ENCODE data around the gene ACTR3C. TPM values are rescaled to one million over a fixed set of nuclear protein-coding genes. Genes with fewer than 3 reads are reported as not detected.

ACTR3C gene
- total RNA-seq, 4 donors from 2014 or later = 0.27 to 2.7 (median 1.1) TPM; not detected in 1

- DNase-seq = no peak
- Histone ChIP-seq H3K27me3 (peaks cover 13 to 54% (median 39%) of the 10 kb centered on the region in 3 donors), H3K9me3 (no peaks in the 10 kb centered on the region), H3K36me3 (no peaks in the 10 kb centered on the region), H3K27ac (peak within 1 kb of the TSS; percentile 2 to 60 (median 24)), H3K4me3 (peak within 1 kb of the TSS; percentile 36 to 49 (median 42)), H3K4me1 (peaks cover 5 to 11% of the 10 kb centered on the region in 2 donors)
- TF ChIP-seq CTCF (IDR thresholded peaks at IDR 0.05 in 4 of 5, conservative IDR thresholded peaks at IDR 0.05 in 1 of 5) (no peak), POLR2A (IDR thresholded peaks at IDR 0.05) (no peak)
- no peak for ATAC-seq
- intact Hi-C loops (cut with DNase I; ENCODE audit: low total_unique reads) = no loop called here
- in situ Hi-C loops (cut with MboI; ENCODE audit: low sequenced_read_pairs in 4 of 4) = loop anchor here in 1 of 4 donors (10.0 kb wide), 1 partner anchor 53 kb away; no protein-coding TSS in a partner anchor
Measured at GRCh38 chr7:150341263-150342120, 18.1 kb upstream of the ACTR3C start, which contains the start of gene RARRES2. RARRES2 (minus strand) TSS chr7:150341629; CDS start chr7:150340609, 1,020 bp downstream.

- in situ Hi-C loops (cut with MboI; ENCODE audit: low sequenced_read_pairs in 4 of 4) = loop anchor here in 1 of 4 donors (10.0 kb wide), 1 partner anchor 54 kb away; no protein-coding TSS in a partner anchor
- no peaks in the 10 kb centered on the region for H3K9me3 ChIP-seq
- intact Hi-C loops (cut with DNase I; ENCODE audit: low total_unique reads) = no loop called here
- H3K36me3 ChIP-seq = no peaks in the 10 kb centered on the region
- peak overlapping the region; percentile 36 to 49 (median 42) for H3K4me3 ChIP-seq
- no peak for ATAC-seq
- peaks cover 5 to 11% of the 10 kb centered on the region in 2 donors for H3K4me1 ChIP-seq
- TF ChIP-seq CTCF (IDR thresholded peaks at IDR 0.05 in 4 of 5, conservative IDR thresholded peaks at IDR 0.05 in 1 of 5) = no peak
- no peak for TF ChIP-seq POLR2A (IDR thresholded peaks at IDR 0.05)
- DNase-seq = no peak
- H3K27ac ChIP-seq = peak overlapping the region; percentile 2 to 60 (median 24)
- H3K27me3 ChIP-seq = peaks cover 13 to 54% (median 39%) of the 10 kb centered on the region in 3 donors
Measured at GRCh38 chr7:150340875-150341262, 17.5 kb upstream of the ACTR3C start.

DNA sequence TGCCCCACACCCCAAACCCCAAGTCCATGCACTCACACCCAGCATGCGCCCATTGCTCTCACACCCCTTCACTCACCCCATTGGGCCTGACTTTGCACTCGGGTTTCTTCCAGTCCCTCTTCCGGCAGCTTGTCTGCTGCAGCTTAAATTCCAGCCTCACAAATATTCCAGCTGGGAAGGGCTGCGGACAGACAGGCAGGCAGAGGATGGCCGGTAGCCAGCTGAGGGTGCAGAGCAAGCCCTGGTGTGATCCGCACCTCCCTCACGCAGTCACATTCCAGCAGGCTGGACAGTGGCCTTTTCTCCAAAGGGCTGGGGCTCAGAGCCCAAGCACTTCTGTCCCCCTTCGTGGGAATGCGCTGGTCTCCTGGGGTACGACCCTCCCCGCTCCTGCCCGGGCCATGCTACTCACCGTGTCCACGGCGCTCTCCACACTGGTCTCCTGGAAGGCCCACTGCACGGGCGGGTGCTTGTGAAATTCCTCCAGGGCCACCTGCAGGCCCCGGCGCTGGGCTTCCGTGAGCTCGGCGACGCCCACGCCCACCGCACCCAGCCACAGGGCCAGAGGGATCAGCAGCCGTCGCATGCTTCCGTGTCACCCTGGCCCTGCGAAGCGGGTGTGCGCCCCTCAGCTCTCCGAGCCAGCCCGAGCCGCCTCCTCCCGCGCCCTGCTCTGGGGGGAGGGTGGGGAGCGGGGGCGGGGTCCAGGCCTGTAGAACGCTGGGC, 16.8 kb upstream of the ACTR3C start:
- Histone ChIP-seq H3K27ac (peak overlapping the region in 2 of 4 donors; percentile 2 to 31), H3K27me3 (peaks cover 13 to 54% (median 39%) of the 10 kb centered on the region in 3 donors), H3K36me3 (no peaks in the 10 kb centered on the region), H3K4me3 (peak overlapping the region; percentile 36 to 49 (median 42)), H3K4me1 (peaks cover 5 to 11% of the 10 kb centered on the region in 2 donors), H3K9me3 (no peaks in the 10 kb centered on the region)
- ATAC-seq = peak in 1 of 2 donors; percentile 18
- TF ChIP-seq POLR2A (IDR thresholded peaks at IDR 0.05) (no peak), CTCF (IDR thresholded peaks at IDR 0.05 in 4 of 5, conservative IDR thresholded peaks at IDR 0.05 in 1 of 5) (no peak)
- DNase-seq = no peak
- in situ Hi-C loops (cut with MboI; ENCODE audit: low sequenced_read_pairs in 4 of 4) (loop anchor here in 1 of 4 donors (10.0 kb wide), 1 partner anchor 55 kb away; no protein-coding TSS in a partner anchor), intact Hi-C loops (cut with DNase I; ENCODE audit: low total_unique reads) (no loop called here)

DNA sequence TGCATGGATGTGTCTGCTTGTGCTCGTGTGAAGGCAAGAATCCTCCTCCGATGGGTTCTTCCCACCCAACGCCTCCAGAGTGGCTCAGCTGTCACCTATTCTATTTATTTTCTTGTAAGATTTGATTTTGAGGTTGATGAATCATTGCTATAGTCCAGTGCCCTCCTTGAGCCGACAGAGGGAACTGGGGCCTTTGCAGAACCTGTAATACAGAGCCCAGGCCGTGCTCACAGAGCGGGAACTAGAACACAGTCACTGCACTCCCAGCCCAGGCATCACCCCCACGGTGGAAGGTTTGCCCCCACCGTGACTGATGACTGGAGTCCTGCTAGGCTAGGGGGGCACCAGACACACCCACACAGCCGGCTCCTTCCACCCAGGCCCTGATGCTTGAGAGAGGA, 16.1 kb upstream of the ACTR3C start:
- H3K36me3 ChIP-seq = no peaks in the 10 kb centered on the region
- DNase-seq (no peak), ATAC-seq (no peak)
- no peak overlapping the region for H3K27ac ChIP-seq
- in situ Hi-C loops (cut with MboI; ENCODE audit: low sequenced_read_pairs in 4 of 4) = no loop called here
- TF ChIP-seq CTCF (IDR thresholded peaks at IDR 0.05 in 4 of 5, conservative IDR thresholded peaks at IDR 0.05 in 1 of 5) (no peak), POLR2A (IDR thresholded peaks at IDR 0.05) (no peak)
- H3K27me3 ChIP-seq = peaks cover 13 to 47% (median 39%) of the 10 kb centered on the region in 3 donors
- intact Hi-C loops (cut with DNase I; ENCODE audit: low total_unique reads) = no loop called here
- H3K9me3 ChIP-seq = no peaks in the 10 kb centered on the region
- no peak overlapping the region for H3K4me3 ChIP-seq
- H3K4me1 ChIP-seq = peaks cover 5 to 11% of the 10 kb centered on the region in 2 donors
